Suppressor macrophage treated with lipopolysaccharide for 4 hours (primary cell): ENCODE measurements around the gene ADARB1.

Source experiments
- DNase-seq: peaks from one replicate; pipeline ENCODE4 v3.0.0-alpha.2; 2020

ADARB1 gene

GRCh38 chr21:45259206-45259840 lies 184.9 kb downstream of the ADARB1 start:
- no peak for DNase-seq

- no peak for DNase-seq
These were observed 185.9 kb downstream of the ADARB1 start for GRCh38 chr21:45260191-45260825.

GRCh38 chr21:45261093-45261492 lies 186.7 kb downstream of the ADARB1 start:
- DNase-seq: no peak

GRCh38 chr21:45262041-45262581 lies 187.7 kb downstream of the ADARB1 start:
- no peak for DNase-seq

- DNase-seq: no peak
These were observed 188.2 kb downstream of the ADARB1 start for GRCh38 chr21:45262616-45263015.

GRCh38 chr21:45263534-45263933 lies 189.2 kb downstream of the ADARB1 start:
- DNase-seq: no peak

- no peak for DNase-seq
These were observed 189.9 kb downstream of the ADARB1 start for GRCh38 chr21:45264146-45264911.

- no peak for DNase-seq
These were observed 190.6 kb downstream of the ADARB1 start for GRCh38 chr21:45264912-45265515.

- no peak for DNase-seq
These were observed 191.5 kb downstream of the ADARB1 start for GRCh38 chr21:45265721-45266517.

GRCh38 chr21:45266518-45267389 lies 192.4 kb downstream of the ADARB1 start:
- no peak for DNase-seq

- no peak for DNase-seq
These were observed 193.0 kb downstream of the ADARB1 start for GRCh38 chr21:45267390-45267760.

- no peak for DNase-seq
These were observed 195.5 kb downstream of the ADARB1 start for GRCh38 chr21:45269861-45270260.

GRCh38 chr21:45270306-45270821 lies 196.0 kb downstream of the ADARB1 start:
- no peak for DNase-seq
